ENCODE results near the gene PRPF40B. TPM values are rescaled to one million over a fixed set of nuclear protein-coding genes. Genes with fewer than 3 reads are reported as not detected.
"Not testable (repeated sequence)": the region's sequence is repeated elsewhere in the genome, so short reads cannot be mapped to it uniquely, and the experiment has no call there.

PRPF40B gene
- total RNA-seq, 2 experiments from 2014 or later = 14.4 to 14.6 TPM

GRCh38 chr12:49587174-49587908 is 36.0 kb upstream of the PRPF40B start:
- ChIA-PET CTCF (no interaction called here), POLR2A (no interaction called here)
- Mint-ChIP-seq H3K9me3 (ENCODE audit: insufficient read depth) (no peaks in the 10 kb centered on the region), H3K36me3 (ENCODE audit: low read depth) (peaks cover 10% of the 10 kb centered on the region), H3K27me3 (ENCODE audit: low read depth) (no peaks in the 10 kb centered on the region), H3K4me3 (no peak overlapping the region), H3K27ac (no peak overlapping the region), H3K4me1 (ENCODE audit: low read depth) (peaks cover 6% of the 10 kb centered on the region)
- DNase-seq (no peak), ATAC-seq (no peak)

- Mint-ChIP-seq H3K36me3 (ENCODE audit: low read depth) (peaks cover 10% of the 10 kb centered on the region), H3K4me3 (no peak overlapping the region), H3K27ac (no peak overlapping the region), H3K9me3 (ENCODE audit: insufficient read depth) (no peaks in the 10 kb centered on the region), H3K4me1 (ENCODE audit: low read depth) (peaks cover 6% of the 10 kb centered on the region), H3K27me3 (ENCODE audit: low read depth) (no peaks in the 10 kb centered on the region)
- ATAC-seq (peak; percentile 33), DNase-seq (no peak)
- ChIA-PET POLR2A (no interaction called here), CTCF (no interaction called here)
Observed at GRCh38 chr12:49588281-49588680, 35.1 kb upstream of the PRPF40B start.

- H3K27ac Mint-ChIP-seq = no peak overlapping the region
- H3K36me3 Mint-ChIP-seq (ENCODE audit: low read depth) = peaks cover 10% of the 10 kb centered on the region
- CTCF ChIA-PET = no interaction called here
- no peak for DNase-seq
- H3K27me3 Mint-ChIP-seq (ENCODE audit: low read depth) = no peaks in the 10 kb centered on the region
- POLR2A ChIA-PET = no interaction called here
- no peak overlapping the region for H3K4me3 Mint-ChIP-seq
- H3K4me1 Mint-ChIP-seq (ENCODE audit: low read depth) = peaks cover 6% of the 10 kb centered on the region
- ATAC-seq = no peak
- no peaks in the 10 kb centered on the region for H3K9me3 Mint-ChIP-seq (ENCODE audit: insufficient read depth)
Observed at GRCh38 chr12:49588721-49589516, 34.4 kb upstream of the PRPF40B start.

- no peak overlapping the region for H3K27ac Mint-ChIP-seq
- H3K27me3 Mint-ChIP-seq (ENCODE audit: low read depth) = no peaks in the 10 kb centered on the region
- peaks cover 2% of the 10 kb centered on the region for H3K36me3 Mint-ChIP-seq (ENCODE audit: low read depth)
- no peaks in the 10 kb centered on the region for H3K4me1 Mint-ChIP-seq (ENCODE audit: low read depth)
- no peak for ATAC-seq
- ChIA-PET POLR2A (interaction anchor here (0.5 kb wide), 1 partner anchor 347 kb away, joined by 3 read pairs; no protein-coding TSS in a partner anchor), CTCF (no interaction called here)
- no peak overlapping the region for H3K4me3 Mint-ChIP-seq
- no peak for DNase-seq
- no peaks in the 10 kb centered on the region for H3K9me3 Mint-ChIP-seq (ENCODE audit: insufficient read depth)
Observed at GRCh38 chr12:49598527-49598926, 24.8 kb upstream of the PRPF40B start.

GRCh38 chr12:49599961-49600360 is 23.4 kb upstream of the PRPF40B start:
- CTCF ChIA-PET = interaction anchor here (0.9 to 2.5 kb wide), 3 partner anchors 19 to 45 kb away, joined by 3 to 7 read pairs (median 6); partner anchors contain the start of gene PRPF40B
- Mint-ChIP-seq H3K9me3 (ENCODE audit: insufficient read depth) (no peaks in the 10 kb centered on the region), H3K4me1 (ENCODE audit: low read depth) (peaks cover 2% of the 10 kb centered on the region), H3K27me3 (ENCODE audit: low read depth) (no peaks in the 10 kb centered on the region), H3K36me3 (ENCODE audit: low read depth) (no peaks in the 10 kb centered on the region), H3K4me3 (no peak overlapping the region), H3K27ac (no peak overlapping the region)
- POLR2A ChIA-PET = no interaction called here
- no peak for DNase-seq
- no peak for ATAC-seq

- DNase-seq (no peak), ATAC-seq (no peak)
- ChIA-PET POLR2A (no interaction called here), CTCF (interaction anchor here (1.2 to 1.9 kb wide), 4 partner anchors 20 to 256 kb away, joined by 3 to 9 read pairs (median 4); no protein-coding TSS in a partner anchor)
- no peaks in the 10 kb centered on the region for H3K27me3 Mint-ChIP-seq (ENCODE audit: low read depth)
- no peaks in the 10 kb centered on the region for H3K9me3 Mint-ChIP-seq (ENCODE audit: insufficient read depth)
- no peaks in the 10 kb centered on the region for H3K36me3 Mint-ChIP-seq (ENCODE audit: low read depth)
- no peak overlapping the region for H3K4me3 Mint-ChIP-seq
- H3K27ac Mint-ChIP-seq = no peak overlapping the region
- H3K4me1 Mint-ChIP-seq (ENCODE audit: low read depth) = peaks cover 8% of the 10 kb centered on the region
Observed at GRCh38 chr12:49603721-49604120, 19.6 kb upstream of the PRPF40B start.

- CTCF ChIA-PET = interaction anchor here (0.6 to 1.9 kb wide), 6 partner anchors 24 to 363 kb away, joined by 3 to 9 read pairs (median 3); no protein-coding TSS in a partner anchor
- POLR2A ChIA-PET = no interaction called here
- Mint-ChIP-seq H3K27me3 (ENCODE audit: low read depth) (no peaks in the 10 kb centered on the region), H3K4me3 (no peak overlapping the region), H3K4me1 (ENCODE audit: low read depth) (peaks cover 8% of the 10 kb centered on the region), H3K36me3 (ENCODE audit: low read depth) (peaks cover 1% of the 10 kb centered on the region), H3K9me3 (ENCODE audit: insufficient read depth) (peaks cover under 1% of the 10 kb centered on the region), H3K27ac (no peak overlapping the region)
- DNase-seq (no peak), ATAC-seq (no peak)
Observed at GRCh38 chr12:49604856-49605255, 18.5 kb upstream of the PRPF40B start.

GRCh38 chr12:49605539-49605938 is 17.8 kb upstream of the PRPF40B start, which contains the start of gene FAM186B:
TSS of gene FAM186B (minus strand) at chr12:49605639. CDS start at chr12:49605477, 162 bp downstream.
- DNase-seq; H3K27me3 Mint-ChIP-seq (ENCODE audit: low read depth); H3K4me1 Mint-ChIP-seq (ENCODE audit: low read depth); H3K9me3 Mint-ChIP-seq (ENCODE audit: insufficient read depth); H3K36me3 Mint-ChIP-seq (ENCODE audit: low read depth); H3K4me3 Mint-ChIP-seq; H3K27ac Mint-ChIP-seq; POLR2A ChIA-PET; ATAC-seq: not testable (repeated sequence)
- CTCF ChIA-PET = interaction anchor here (0.6 to 1.5 kb wide), 3 partner anchors 172 to 362 kb away, joined by 3 read pairs; no protein-coding TSS in a partner anchor

GRCh38 chr12:49609059-49609874 is 14.1 kb upstream of the PRPF40B start:
- Mint-ChIP-seq H3K9me3 (ENCODE audit: insufficient read depth) (peaks cover 5% of the 10 kb centered on the region), H3K27ac (no peak overlapping the region), H3K4me3 (no peak overlapping the region), H3K27me3 (ENCODE audit: low read depth) (peaks cover 3% of the 10 kb centered on the region), H3K4me1 (ENCODE audit: low read depth) (peaks cover 8% of the 10 kb centered on the region), H3K36me3 (ENCODE audit: low read depth) (peaks cover 5% of the 10 kb centered on the region)
- no peak for ATAC-seq
- CTCF ChIA-PET = no interaction called here
- POLR2A ChIA-PET = interaction anchor here (0.5 kb wide), 1 partner anchor 369 kb away, joined by 3 read pairs; no protein-coding TSS in a partner anchor
- DNase-seq = no peak

- no peak for DNase-seq
- H3K27me3 Mint-ChIP-seq (ENCODE audit: low read depth) = peaks cover 3% of the 10 kb centered on the region
- H3K27ac Mint-ChIP-seq = no peak overlapping the region
- ChIA-PET POLR2A (no interaction called here), CTCF (no interaction called here)
- peaks cover 8% of the 10 kb centered on the region for H3K4me1 Mint-ChIP-seq (ENCODE audit: low read depth)
- no peak for ATAC-seq
- H3K9me3 Mint-ChIP-seq (ENCODE audit: insufficient read depth) = peaks cover 5% of the 10 kb centered on the region
- no peak overlapping the region for H3K4me3 Mint-ChIP-seq
- peaks cover 5% of the 10 kb centered on the region for H3K36me3 Mint-ChIP-seq (ENCODE audit: low read depth)
Observed at GRCh38 chr12:49609875-49610154, 13.5 kb upstream of the PRPF40B start.

- CTCF ChIA-PET; H3K9me3 Mint-ChIP-seq (ENCODE audit: insufficient read depth); H3K4me1 Mint-ChIP-seq (ENCODE audit: low read depth); H3K4me3 Mint-ChIP-seq; DNase-seq; POLR2A ChIA-PET; H3K27me3 Mint-ChIP-seq (ENCODE audit: low read depth); ATAC-seq; H3K36me3 Mint-ChIP-seq (ENCODE audit: low read depth); H3K27ac Mint-ChIP-seq: not testable (repeated sequence)
Observed at GRCh38 chr12:49610785-49611184, 12.6 kb upstream of the PRPF40B start.
